H1 (cell line): ENCODE data around the gene HABP4. TPM values are rescaled to one million over a fixed set of nuclear protein-coding genes. Genes with fewer than 3 reads are reported as not detected.

Experiments used
- CTCF ChIA-PET: fragments of 300-600 bp; sonication (Branson Sonifier 250); formaldehyde crosslinking; loops from one replicate; lab custom pipeline; 2021; ENCODE audit not compliant: partially characterized antibody; lab: Charles Lee
- POLR2A ChIA-PET: fragments of 300-600 bp; sonication (Branson Sonifier 250); formaldehyde crosslinking; loops from one replicate; lab custom pipeline; 2021; ENCODE audit warnings: inconsistent platforms; ENCODE audit not compliant: partially characterized antibody; lab: Charles Lee
- DNase-seq, 2 experiments: peaks; one replicate each; pipeline versions ENCODE4 v3.0.0 to v3.0.0-alpha.2; 2010 to 2022; ENCODE audit warnings: low spot score in 2 of 2, low read depth in 1 of 2, mixed read lengths in 1 of 2
- FAIRE-seq: peaks from 2 replicates; lab custom pipeline; 2011; peaks lifted over from hg19 to GRCh38; lab: Jason Lieb, UNC
- H2AFZ ChIP-seq: 2 replicates; pipeline ENCODE4 v1.8.1; 2012; ENCODE audit warnings: low read length, inconsistent platforms
- H2AK5ac ChIP-seq: 2 replicates; pipeline ENCODE4 v1.6.1; 2013; ENCODE audit warnings: low read depth, low read length
- H2BK120ac ChIP-seq: replicated peaks from 2 replicates; pipeline ENCODE3; 2013; ENCODE audit warnings: low read depth, low read length, inconsistent platforms
- H2BK12ac ChIP-seq: 2 replicates; pipeline ENCODE4 v1.6.1; 2013; ENCODE audit warnings: low read depth, low read length
- H2BK15ac ChIP-seq: 2 replicates; pipeline ENCODE4 v1.6.1; 2013; ENCODE audit warnings: low read length
- H2BK20ac ChIP-seq: 2 replicates; pipeline ENCODE4 v1.6.1; 2013; ENCODE audit warnings: low read length
- H2BK5ac ChIP-seq: 2 replicates; pipeline ENCODE4 v1.6.1; 2013; ENCODE audit warnings: low read depth, low read length
- H3K14ac ChIP-seq: 2 replicates; pipeline ENCODE4 v1.6.1; 2013; ENCODE audit warnings: inconsistent platforms; ENCODE audit not compliant: insufficient read length
- H3K18ac ChIP-seq: 2 replicates; pipeline ENCODE4 v1.6.1; 2013; ENCODE audit warnings: low read length; ENCODE audit errors: extremely low read depth
- H3K23ac ChIP-seq: 2 replicates; pipeline ENCODE4 v1.6.1; 2013; ENCODE audit warnings: inconsistent platforms; ENCODE audit not compliant: insufficient read length
- H3K23me2 ChIP-seq: 2 replicates; pipeline ENCODE4 v1.6.1; 2013; ENCODE audit warnings: low read depth, low read length
- H3K27ac ChIP-seq: 2 replicates; pipeline ENCODE4 v1.6.1; 2011; ENCODE audit warnings: low read depth, low read length, inconsistent platforms
- H3K27me3 ChIP-seq, 4 experiments: replicated peaks in 1 of 4; 1 replicate in 1 of 4; 2 replicates in 3 of 4; pipeline versions ENCODE4 v1.6.1 to v1.8.1; 2011 to 2013; ENCODE audit warnings: low read length in 3 of 4, mild to moderate bottlenecking in 3 of 4, inconsistent platforms in 2 of 4, mixed read lengths in 2 of 4, moderate library complexity in 1 of 4; ENCODE audit not compliant: control insufficient read depth in 3 of 4, insufficient read depth in 3 of 4; ENCODE audit errors: extremely low read depth in 1 of 4
- H3K36me3 ChIP-seq, 4 experiments: 2 replicates each; pipeline versions ENCODE4 v1.6.1 to v1.8.1; 2011 to 2013; ENCODE audit warnings: mild to moderate bottlenecking in 4 of 4, low read length in 3 of 4, moderate library complexity in 2 of 4, control low read depth in 1 of 4, inconsistent platforms in 1 of 4; ENCODE audit not compliant: insufficient read depth in 4 of 4, control insufficient read depth in 2 of 4
- H3K4ac ChIP-seq: replicated peaks from 2 replicates; pipeline ENCODE3; 2013; ENCODE audit warnings: low read length, low read depth, mixed read lengths, inconsistent platforms; ENCODE audit not compliant: insufficient read length
- H3K4me1 ChIP-seq, 4 experiments: replicated peaks in 1 of 4; 1 replicate in 1 of 4; 2 replicates in 3 of 4; pipeline versions ENCODE4 v1.6.1 to v1.8.1; 2011 to 2013; ENCODE audit warnings: low read length in 3 of 4, inconsistent platforms in 2 of 4, mixed read lengths in 1 of 4; ENCODE audit not compliant: insufficient read depth in 4 of 4, control insufficient read depth in 3 of 4
- H3K4me2 ChIP-seq, 2 experiments: 2 replicates each; pipeline versions ENCODE4 v1.6.1 to v1.8.1; 2011 to 2013; ENCODE audit warnings: low read depth in 2 of 2, low read length in 2 of 2, control low read depth in 1 of 2, inconsistent platforms in 1 of 2, mild to moderate bottlenecking in 1 of 2; ENCODE audit not compliant: insufficient read depth in 1 of 2
- H3K4me3 ChIP-seq, 4 experiments: fragments of 200-600, 300-600 bp in 1 of 4; sonication (generic), shearing (Covaris generic), sonication (Bioruptor Twin) in 1 of 4; 2 replicates each; pipeline versions ENCODE4 v1.5.1 to v1.8.1; 2011 to 2016; ENCODE audit warnings: low read length in 4 of 4, low read depth in 3 of 4, control low read depth in 2 of 4, inconsistent platforms in 2 of 4, mild to moderate bottlenecking in 2 of 4, mixed read lengths in 1 of 4, moderate library complexity in 1 of 4; ENCODE audit not compliant: insufficient read depth in 2 of 4; ENCODE audit errors: extremely low read depth in 1 of 4
- H3K56ac ChIP-seq: replicated peaks from 2 replicates; pipeline ENCODE3; 2013; ENCODE audit warnings: low read depth, mild to moderate bottlenecking, mixed read lengths, low read length, inconsistent platforms; ENCODE audit not compliant: insufficient read length
- H3K79me1 ChIP-seq: 2 replicates; pipeline ENCODE4 v1.6.1; 2013; ENCODE audit warnings: low read depth, low read length, control low read depth
- H3K79me2 ChIP-seq, 2 experiments: 2 replicates each; pipeline versions ENCODE4 v1.6.1 to v1.8.1; 2012 to 2013; ENCODE audit warnings: low read length in 2 of 2, mild to moderate bottlenecking in 2 of 2, inconsistent platforms in 1 of 2; ENCODE audit not compliant: insufficient read depth in 2 of 2, control insufficient read depth in 1 of 2
- H3K9ac ChIP-seq, 4 experiments: replicated peaks in 1 of 4; 1 replicate in 1 of 4; 2 replicates in 3 of 4; pipeline versions ENCODE4 v1.6.1 to v1.8.1; 2011 to 2013; ENCODE audit warnings: low read depth in 3 of 4, low read length in 3 of 4, control low read depth in 2 of 4, mild to moderate bottlenecking in 2 of 4, moderate library complexity in 2 of 4, inconsistent platforms in 1 of 4; ENCODE audit errors: extremely low read depth in 1 of 4
- H3K9me3 ChIP-seq, 2 experiments: 2 replicates each; pipeline versions ENCODE4 v1.6.1 to v1.8.1; 2012 to 2013; ENCODE audit warnings: mild to moderate bottlenecking in 2 of 2, moderate library complexity in 2 of 2, control low read depth in 1 of 2, inconsistent platforms in 1 of 2, low read depth in 1 of 2, low read length in 1 of 2, mixed read lengths in 1 of 2; ENCODE audit not compliant: insufficient read depth in 2 of 2
- H4K20me1 ChIP-seq, 2 experiments: replicated peaks in 1 of 2; 2 replicates each; pipeline versions ENCODE3 to v1.8.1; 2011 to 2013; ENCODE audit warnings: inconsistent platforms in 2 of 2, low read length in 2 of 2, mild to moderate bottlenecking in 1 of 2; ENCODE audit not compliant: insufficient read depth in 2 of 2, control insufficient read depth in 1 of 2
- H4K5ac ChIP-seq: 2 replicates; pipeline ENCODE4 v1.6.1; 2013; ENCODE audit warnings: low read length, low read depth, mixed read lengths, inconsistent platforms; ENCODE audit not compliant: insufficient read length
- H4K8ac ChIP-seq: 2 replicates; pipeline ENCODE4 v1.8.0; 2013; ENCODE audit warnings: mild to moderate bottlenecking, moderate library complexity, low read length, inconsistent platforms; ENCODE audit not compliant: insufficient read depth; ENCODE audit errors: extremely low read depth
- H4K91ac ChIP-seq: replicated peaks from 2 replicates; pipeline ENCODE3; 2013; ENCODE audit warnings: low read length, mixed read lengths, inconsistent platforms; ENCODE audit not compliant: insufficient read length
- MAFK ChIP-seq: IDR thresholded peaks from 2 replicates; pipeline ENCODE4 v1.6.1; 2012; ENCODE audit warnings: low read depth, mild to moderate bottlenecking, improper control_type of control experiment, low read length
- POLR2AphosphoS5 ChIP-seq: IDR thresholded peaks from 2 replicates; pipeline ENCODE4 v1.6.1; 2011; ENCODE audit warnings: low read depth, low read length
- POU5F1 ChIP-seq: IDR thresholded peaks from 2 replicates; pipeline ENCODE4 v1.6.1; 2011; ENCODE audit warnings: low read depth, mild to moderate bottlenecking, low read length, moderate library complexity
- SRF ChIP-seq: IDR thresholded peaks from 2 replicates; pipeline ENCODE4 v1.6.1; 2011; ENCODE audit warnings: mild to moderate bottlenecking, low read depth, low read length, moderate library complexity
- TAF1 ChIP-seq: IDR thresholded peaks from 2 replicates; pipeline ENCODE4 v1.6.1; 2011; ENCODE audit warnings: mild to moderate bottlenecking, low read depth, low read length
- TAF7 ChIP-seq: optimal IDR thresholded peaks from 2 replicates; pipeline ENCODE3; 2011; ENCODE audit warnings: low read depth, mild to moderate bottlenecking, inconsistent platforms, low read length, moderate library complexity, borderline replicate concordance
- TEAD4 ChIP-seq: IDR thresholded peaks from 2 replicates; pipeline ENCODE4 v1.6.1; 2012; ENCODE audit warnings: low read depth, low read length, inconsistent platforms, mixed read lengths
- WGBS, 2 experiments: shearing (Covaris generic) in 1 of 2; methylation state at CpG; one replicate each; pipeline versions ENCODE4 v1.1.6 to v1.1.7; 2013 to 2015; ENCODE audit warnings: low lambda C conversion rate in 2 of 2, mixed read lengths in 2 of 2, inconsistent platforms in 1 of 2, low coverage in 1 of 2, missing lambda C conversion rate in 1 of 2; ENCODE audit not compliant: insufficient replicate concordance in 2 of 2, insufficient coverage in 1 of 2, insufficient read length in 1 of 2; ENCODE audit errors: extremely low coverage in 1 of 2, missing lambda C conversion rate in 1 of 2; 5-methylcytosine and 5-hydroxymethylcytosine counted together
- polyA plus RNA-seq, 7 experiments: library from polyadenylated mRNA; depleted of rRNA in 3 of 7; stranded (reverse) in 5 of 7; unstranded in 2 of 7; fragments of >200 nt in 5 of 7; fragments of 200-250 nt in 2 of 7; gene quantifications; 1 replicate in 5 of 7; 2 replicates in 1 of 7; 4 replicates in 1 of 7; pipeline versions ENCODE4 v1.2.1 to v1.2.3, GENCODE V29; 2011 to 2013; ENCODE audit warnings: missing spikeins in 2 of 7, mixed read lengths in 2 of 7
- total RNA-seq: library from RNA; stranded (reverse); fragmentation: NEBNext Ultra II Directional; extraction: Animal tissue kit (Norgen Biotek cat#: 25700); gene quantifications from 2 replicates; pipeline ENCODE4 v1.2.1, GENCODE V29; 2021

The HABP4 gene
- total and polyA plus RNA-seq, 2 of the 8 experiments (the other 6 are each of a cell fraction or from before 2014, with no cell fraction given), result 3.3 to 11.2 TPM

DNA sequence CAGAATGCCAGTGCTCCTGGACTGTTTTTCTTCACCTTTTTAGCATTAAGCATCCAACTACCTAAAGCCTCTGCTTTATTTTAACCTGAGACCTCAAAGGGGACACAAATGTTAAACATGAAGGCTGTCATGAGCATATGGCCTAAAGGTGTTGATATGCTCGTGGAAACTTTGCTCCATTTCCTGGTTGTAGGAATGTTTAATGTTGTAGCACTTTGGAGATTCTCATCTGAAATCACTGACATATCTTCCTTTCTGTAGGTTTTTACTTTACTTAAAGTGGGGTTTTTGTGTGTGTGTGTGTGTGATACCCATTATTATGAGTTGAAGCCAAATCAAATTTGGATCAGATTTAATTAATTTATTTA is 37.0 kb downstream of the HABP4 start:
- Histone ChIP-seq H4K8ac (no peak overlapping the region), H3K4me3 (no peak overlapping the region), H3K4me2 (no peak overlapping the region), H3K4ac (no peak overlapping the region), H2AK5ac (no peak overlapping the region), H4K5ac (no peak overlapping the region), H3K23me2 (no peaks in the 10 kb centered on the region), H2BK120ac (no peak overlapping the region), H2AFZ (no peak overlapping the region), H3K27ac (no peak overlapping the region), H4K20me1 (peaks cover 0 to 7% of the 10 kb centered on the region in 2 experiments), H4K91ac (no peak overlapping the region), H2BK5ac (no peak overlapping the region), H3K18ac (no peak overlapping the region), H3K23ac (no peak overlapping the region), H3K14ac (no peak overlapping the region), H2BK15ac (no peak overlapping the region), H3K79me1 (no peaks in the 10 kb centered on the region; the same call in 1 of the 2 replicates), H3K27me3 (no peaks in the 10 kb centered on the region), H2BK12ac (no peak overlapping the region), H2BK20ac (no peak overlapping the region), H3K4me1 (no peaks in the 10 kb centered on the region), H3K79me2 (no peaks in the 10 kb centered on the region), H3K9me3 (no peaks in the 10 kb centered on the region), H3K36me3 (peaks cover 0 to 28% (median 12%) of the 10 kb centered on the region in 4 experiments; a peak in 5 of 8 replicates), H3K9ac (no peak overlapping the region), H3K56ac (no peak overlapping the region)
- POLR2A ChIA-PET, result no interaction called here
- no peak for DNase-seq
- CTCF ChIA-PET, result interaction anchor here (1.0 kb wide), 1 partner anchor 16 kb away, joined by 4 read pairs; no protein-coding TSS in a partner anchor
- WGBS, 2 experiments, result 92% methylated on average over 1 of the region's 1 CpG; no CpG with 5 or more reads in 1 of the 2 experiments
- no peak for FAIRE-seq
- no peak for TF ChIP-seq MAFK
- no peak for TF ChIP-seq POU5F1
- TF ChIP-seq TAF1, result no peak
- no peak for TF ChIP-seq SRF
- TF ChIP-seq TAF7, result no peak
- no peak for TF ChIP-seq TEAD4
- TF ChIP-seq POLR2AphosphoS5, result no peak
